Astrocyte (in vitro differentiated cells and primary cell): ENCODE data around the gene EDIL3. TPM values are rescaled to one million over a fixed set of nuclear protein-coding genes. Genes with fewer than 3 reads are reported as not detected.

Experiments used
- DNase-seq: peaks from one replicate; pipeline ENCODE4 v3.0.0-alpha.2; 2010; ENCODE audit warnings: low read depth
- FAIRE-seq: peaks from 2 replicates; lab custom pipeline; 2011; peaks lifted over from hg19 to GRCh38; lab: Jason Lieb, UNC
- H2AFZ ChIP-seq: 2 replicates; pipeline ENCODE4 v1.6.0; 2012; ENCODE audit warnings: low read depth, low read length, inconsistent platforms
- H3K27ac ChIP-seq: 2 replicates; pipeline ENCODE4 v1.5.1; 2011; ENCODE audit warnings: low read depth, low read length, inconsistent platforms
- H3K27me3 ChIP-seq: 2 replicates; pipeline ENCODE4 v1.6.0; 2011; ENCODE audit warnings: low read length, inconsistent platforms; ENCODE audit not compliant: insufficient read depth
- H3K36me3 ChIP-seq: 2 replicates; pipeline ENCODE4 v1.5.1; 2011; ENCODE audit warnings: low read length, inconsistent platforms; ENCODE audit not compliant: insufficient read depth
- H3K4me1 ChIP-seq: 2 replicates; pipeline ENCODE4 v1.5.1; 2011; ENCODE audit warnings: low read length, inconsistent platforms; ENCODE audit not compliant: insufficient read depth
- H3K4me2 ChIP-seq: 2 replicates; pipeline ENCODE4 v1.6.0; 2012; ENCODE audit warnings: low read length, inconsistent platforms
- H3K4me3 ChIP-seq: 2 replicates; pipeline ENCODE4 v1.5.1; 2011; ENCODE audit warnings: low read depth, mild to moderate bottlenecking, low read length, inconsistent platforms; ENCODE audit not compliant: insufficient read depth
- H3K79me2 ChIP-seq: 2 replicates; pipeline ENCODE4 v1.6.0; 2012; ENCODE audit warnings: mild to moderate bottlenecking, low read length, inconsistent platforms; ENCODE audit not compliant: insufficient read depth
- H3K9ac ChIP-seq: 2 replicates; pipeline ENCODE4 v1.6.0; 2012; ENCODE audit warnings: mild to moderate bottlenecking, low read length, inconsistent platforms
- H3K9me3 ChIP-seq: 2 replicates; pipeline ENCODE4 v1.5.1; 2012; ENCODE audit warnings: low read depth, mild to moderate bottlenecking, low read length, inconsistent platforms; ENCODE audit not compliant: insufficient read depth
- H4K20me1 ChIP-seq: 2 replicates; pipeline ENCODE4 v1.6.0; 2012; ENCODE audit warnings: low read length, inconsistent platforms; ENCODE audit not compliant: insufficient read depth
- H3K27ac Mint-ChIP-seq: one replicate; pipeline ENCODE4 v1.8.0; 2021; ENCODE audit warnings: mild to moderate bottlenecking, mixed read lengths; ENCODE audit not compliant: unreplicated experiment
- H3K27me3 Mint-ChIP-seq: one replicate; pipeline ENCODE4 v1.8.0; 2021; ENCODE audit warnings: low read depth, mixed read lengths; ENCODE audit not compliant: unreplicated experiment
- H3K36me3 Mint-ChIP-seq: one replicate; pipeline ENCODE4 v1.8.0; 2021; ENCODE audit warnings: low read depth, mixed read lengths; ENCODE audit not compliant: unreplicated experiment
- H3K4me1 Mint-ChIP-seq: one replicate; pipeline ENCODE4 v1.8.0; 2021; ENCODE audit warnings: low read depth, mixed read lengths; ENCODE audit not compliant: unreplicated experiment
- H3K4me3 Mint-ChIP-seq: one replicate; pipeline ENCODE4 v1.8.0; 2021; ENCODE audit warnings: mild to moderate bottlenecking, moderate library complexity, mixed read lengths; ENCODE audit not compliant: unreplicated experiment
- H3K9me3 Mint-ChIP-seq: one replicate; pipeline ENCODE4 v1.8.0; 2021; ENCODE audit warnings: mild to moderate bottlenecking, mixed read lengths; ENCODE audit not compliant: unreplicated experiment
- EZH2 ChIP-seq: IDR thresholded peaks from 2 replicates; pipeline ENCODE4 v1.6.1; 2012; ENCODE audit warnings: mild to moderate bottlenecking, low read length, inconsistent platforms; ENCODE audit not compliant: insufficient read depth
- total RNA-seq: library from RNA; stranded (reverse); gene quantifications from 2 replicates; pipeline ENCODE4 v1.2.1, GENCODE V29; 2021
- TF ChIP-seq, protein P1 (sequence below): IDR thresholded peaks from 2 replicates; pipeline ENCODE4 v1.5.1; 2011; ENCODE audit warnings: low read depth, mild to moderate bottlenecking, inconsistent platforms, low read length, moderate library complexity; ENCODE audit not compliant: insufficient read depth

Gene EDIL3
- total RNA-seq, 1 donor from 2014 or later = 226 TPM

- Histone ChIP-seq H3K4me1 (peaks cover 36% of the 10 kb centered on the region), H3K27me3 (no peaks in the 10 kb centered on the region), H4K20me1 (no peaks in the 10 kb centered on the region), H3K4me2 (peak overlapping the region; percentile 92), H3K27ac (peak overlapping the region; percentile 92), H3K4me3 (peak overlapping the region; percentile 76), H3K9me3 (no peaks in the 10 kb centered on the region), H2AFZ (peak overlapping the region; percentile 12), H3K79me2 (peaks cover 90% of the 10 kb centered on the region), H3K9ac (peak overlapping the region; percentile 98), H3K36me3 (no peaks in the 10 kb centered on the region)
- Mint-ChIP-seq H3K27me3 (no peaks in the 10 kb centered on the region), H3K4me3 (peak overlapping the region; percentile 95), H3K27ac (peak overlapping the region; percentile 98), H3K36me3 (no peaks in the 10 kb centered on the region), H3K9me3 (peaks cover 1% of the 10 kb centered on the region), H3K4me1 (peaks cover 28% of the 10 kb centered on the region)
- TF ChIP-seq, protein P1, sequence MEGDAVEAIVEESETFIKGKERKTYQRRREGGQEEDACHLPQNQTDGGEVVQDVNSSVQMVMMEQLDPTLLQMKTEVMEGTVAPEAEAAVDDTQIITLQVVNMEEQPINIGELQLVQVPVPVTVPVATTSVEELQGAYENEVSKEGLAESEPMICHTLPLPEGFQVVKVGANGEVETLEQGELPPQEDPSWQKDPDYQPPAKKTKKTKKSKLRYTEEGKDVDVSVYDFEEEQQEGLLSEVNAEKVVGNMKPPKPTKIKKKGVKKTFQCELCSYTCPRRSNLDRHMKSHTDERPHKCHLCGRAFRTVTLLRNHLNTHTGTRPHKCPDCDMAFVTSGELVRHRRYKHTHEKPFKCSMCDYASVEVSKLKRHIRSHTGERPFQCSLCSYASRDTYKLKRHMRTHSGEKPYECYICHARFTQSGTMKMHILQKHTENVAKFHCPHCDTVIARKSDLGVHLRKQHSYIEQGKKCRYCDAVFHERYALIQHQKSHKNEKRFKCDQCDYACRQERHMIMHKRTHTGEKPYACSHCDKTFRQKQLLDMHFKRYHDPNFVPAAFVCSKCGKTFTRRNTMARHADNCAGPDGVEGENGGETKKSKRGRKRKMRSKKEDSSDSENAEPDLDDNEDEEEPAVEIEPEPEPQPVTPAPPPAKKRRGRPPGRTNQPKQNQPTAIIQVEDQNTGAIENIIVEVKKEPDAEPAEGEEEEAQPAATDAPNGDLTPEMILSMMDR = no peak
- TF ChIP-seq EZH2 = no peak
- DNase-seq (peak; percentile 69), FAIRE-seq (no peak)
Measured at GRCh38 chr5:84382363-84383295, 2.1 kb downstream of the EDIL3 start.

DNA sequence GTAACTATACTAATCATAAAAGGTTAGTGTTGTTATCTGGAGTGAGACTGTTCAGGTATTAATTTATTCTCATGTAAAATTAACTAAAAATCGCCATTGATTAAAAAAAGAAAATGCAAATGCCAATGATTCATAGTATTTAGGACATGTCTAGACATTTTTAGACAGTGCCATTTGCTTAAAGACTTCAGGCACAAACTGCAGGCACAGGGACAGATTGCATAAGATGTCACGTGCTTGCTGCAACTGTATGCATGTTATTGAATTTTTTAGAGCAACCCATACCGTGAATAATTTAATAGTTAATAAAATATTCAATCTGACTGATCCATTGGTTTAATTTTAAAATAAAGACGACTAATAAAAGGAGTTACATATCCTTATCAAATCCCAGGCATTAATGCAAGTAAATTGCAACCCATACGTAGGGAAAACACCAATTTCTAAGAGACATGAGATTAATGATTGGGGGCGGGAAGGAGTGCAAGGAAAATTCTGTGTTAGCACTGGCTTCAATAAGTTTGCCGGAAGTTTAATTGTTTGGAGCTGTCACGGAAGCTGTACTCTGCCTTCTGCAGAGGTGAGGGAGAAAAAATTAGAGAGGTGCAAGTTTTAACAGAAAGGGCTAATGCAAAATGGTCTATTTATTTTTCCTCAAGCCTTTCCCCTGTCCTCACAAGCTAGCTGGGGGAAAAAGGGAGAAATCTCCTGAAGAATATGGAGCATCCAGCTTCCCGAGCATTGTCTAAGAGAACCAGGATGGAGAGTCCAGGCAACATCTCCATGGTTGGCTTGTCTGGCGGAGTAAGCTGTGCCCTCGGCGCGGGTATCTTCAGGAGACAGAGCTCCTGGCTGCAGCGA is 2.9 kb downstream of the EDIL3 start:
- Histone ChIP-seq H3K4me3 (peak overlapping the region; percentile 76), H4K20me1 (no peaks in the 10 kb centered on the region), H3K36me3 (no peaks in the 10 kb centered on the region), H3K4me2 (peak overlapping the region; percentile 92), H3K27ac (peak overlapping the region; percentile 92), H2AFZ (peak overlapping the region; percentile 12), H3K9me3 (no peaks in the 10 kb centered on the region), H3K79me2 (peaks cover 94% of the 10 kb centered on the region), H3K9ac (peak overlapping the region; percentile 98), H3K4me1 (peaks cover 36% of the 10 kb centered on the region), H3K27me3 (no peaks in the 10 kb centered on the region)
- Mint-ChIP-seq H3K36me3 (no peaks in the 10 kb centered on the region), H3K4me1 (peaks cover 27% of the 10 kb centered on the region), H3K27ac (peak overlapping the region; percentile 98), H3K27me3 (no peaks in the 10 kb centered on the region), H3K4me3 (peak overlapping the region; percentile 95), H3K9me3 (peaks cover 1% of the 10 kb centered on the region)
- TF ChIP-seq EZH2 = no peak
- TF ChIP-seq, protein P1 = no peak
- FAIRE-seq = no peak
- peak; percentile 59 for DNase-seq
